Hematopoietic multipotent progenitor cell treated with erythropoietin and hydrocortisone succinate and interleukin-3 and kit ligand, for 4 days (in vitro differentiated cells): Measurements from ENCODE around the gene SETD1A.

Experiments
- DNase-seq: peaks from one replicate; pipeline ENCODE4 v3.0.0-alpha.2; 2015

SETD1A gene

DNA sequence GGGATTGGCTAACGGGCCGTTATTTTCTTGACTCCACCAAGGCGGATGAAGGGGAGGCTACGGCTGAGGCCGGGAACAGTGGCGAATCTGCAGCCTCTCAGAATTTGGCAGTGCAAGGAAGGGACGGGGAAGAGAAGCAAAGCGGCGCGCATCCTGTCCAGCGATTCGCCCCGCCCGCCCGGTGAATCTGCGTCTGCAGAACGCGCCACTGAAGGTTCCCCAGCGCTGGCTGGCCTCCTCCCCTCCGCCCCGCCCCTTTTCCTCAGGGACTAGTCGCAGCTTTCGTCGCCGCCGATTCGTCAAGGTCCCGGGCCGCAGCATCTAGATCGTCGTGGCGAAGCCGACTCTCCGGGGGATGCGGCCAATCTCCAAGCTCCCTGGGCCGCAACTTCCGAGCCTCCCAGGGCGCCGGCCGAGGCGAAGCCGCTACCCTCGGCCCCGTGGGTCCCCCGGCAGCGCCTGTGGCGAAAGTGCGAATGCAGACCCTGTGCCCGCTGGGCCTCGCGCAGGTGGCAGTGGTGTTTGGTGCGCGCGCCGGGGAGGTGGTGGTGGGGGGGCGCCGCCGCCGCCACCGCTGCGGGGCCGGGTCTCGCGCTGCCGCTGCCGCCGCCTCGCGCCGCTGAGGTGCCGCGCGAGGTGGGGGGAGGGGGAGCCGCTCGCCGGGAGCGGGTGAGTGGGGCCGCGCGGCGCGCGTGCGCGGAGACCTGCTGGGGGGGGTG lies at the start of gene SETD1A:
Gene SETD1A, plus strand, starts transcription at position 299 of the 719 bp plus-strand sequence. CDS start 978 bp downstream, outside the sequence.
- peak; percentile 99 for DNase-seq

DNA sequence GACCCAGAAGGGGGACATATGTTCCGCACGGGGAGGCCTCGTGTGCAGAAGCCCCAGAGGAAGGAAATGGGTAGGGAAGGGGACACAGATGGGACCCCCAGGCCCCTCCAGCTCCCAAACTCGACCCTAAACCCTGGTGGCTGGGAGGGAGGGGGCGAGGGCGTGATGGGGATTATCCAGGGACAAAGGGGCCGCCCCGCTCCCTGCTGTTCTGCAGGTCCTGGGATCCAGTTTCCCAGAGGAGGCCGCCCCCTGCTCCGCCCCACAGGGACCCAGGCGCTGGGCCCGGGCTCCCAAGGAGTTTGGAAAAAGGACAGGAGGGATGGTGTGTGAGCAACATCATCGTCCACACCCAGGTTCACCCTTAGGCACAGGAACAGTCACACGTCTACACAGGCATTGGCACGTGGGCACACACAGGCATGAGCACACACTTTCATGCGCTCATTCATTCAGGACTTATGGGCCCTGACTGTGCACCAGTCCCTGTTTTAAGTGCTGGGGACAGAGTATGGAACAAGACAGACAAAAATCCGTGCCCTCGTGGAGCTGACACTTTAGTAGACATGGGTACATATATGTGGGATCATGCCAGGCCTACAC lies 47.0 kb upstream of the SETD1A start:
- no peak for DNase-seq

DNA sequence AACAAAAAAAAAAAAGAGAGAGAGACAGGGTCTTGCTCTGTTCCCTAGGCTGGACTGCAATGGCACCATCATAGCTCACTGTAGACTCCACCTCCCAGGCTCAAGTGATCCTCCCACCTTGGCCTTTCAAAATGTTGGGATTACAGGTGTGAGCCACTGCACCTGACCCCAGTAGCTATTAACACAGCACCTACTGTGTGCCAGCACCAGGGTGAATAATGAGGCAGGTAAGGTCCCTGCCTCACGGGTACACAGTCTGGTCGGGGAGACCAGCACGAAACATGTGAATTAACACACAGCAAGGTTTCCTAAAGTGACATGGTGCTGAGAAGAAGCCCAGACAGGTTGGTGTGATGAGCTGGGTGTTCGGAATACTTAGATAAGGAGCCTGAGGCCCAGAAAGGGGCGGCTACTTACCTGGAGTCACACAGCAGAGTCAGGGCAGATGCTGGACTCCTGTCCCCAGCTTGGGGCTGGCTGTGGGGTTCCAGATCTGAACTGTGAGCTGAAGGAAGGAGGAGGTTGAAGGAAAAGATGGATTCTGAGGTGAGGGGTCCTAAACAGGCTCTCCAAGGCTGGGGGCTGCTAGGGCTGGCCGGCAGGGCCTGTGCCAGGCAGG lies 44.7 kb upstream of the SETD1A start:
- no peak for DNase-seq

DNA sequence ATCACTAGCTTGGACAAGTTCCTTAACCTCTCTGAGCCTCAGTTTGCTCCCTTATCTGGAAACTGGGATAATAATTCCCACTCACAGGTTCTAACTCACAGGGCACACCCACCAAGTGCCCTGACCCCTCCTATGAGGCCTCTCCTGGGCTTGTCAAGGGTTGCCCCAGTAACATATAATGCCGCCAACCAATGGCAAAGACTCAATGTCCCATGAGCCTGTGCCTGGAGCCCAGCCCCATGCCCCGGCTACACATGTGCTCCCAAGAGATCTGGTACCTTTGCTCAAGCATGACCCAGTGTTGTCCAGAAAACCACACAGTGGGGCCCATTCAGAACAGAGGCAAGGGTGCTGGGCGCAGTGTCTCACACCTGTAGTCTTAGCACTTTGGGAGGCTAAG lies 42.7 kb upstream of the SETD1A start:
- no peak for DNase-seq

DNA sequence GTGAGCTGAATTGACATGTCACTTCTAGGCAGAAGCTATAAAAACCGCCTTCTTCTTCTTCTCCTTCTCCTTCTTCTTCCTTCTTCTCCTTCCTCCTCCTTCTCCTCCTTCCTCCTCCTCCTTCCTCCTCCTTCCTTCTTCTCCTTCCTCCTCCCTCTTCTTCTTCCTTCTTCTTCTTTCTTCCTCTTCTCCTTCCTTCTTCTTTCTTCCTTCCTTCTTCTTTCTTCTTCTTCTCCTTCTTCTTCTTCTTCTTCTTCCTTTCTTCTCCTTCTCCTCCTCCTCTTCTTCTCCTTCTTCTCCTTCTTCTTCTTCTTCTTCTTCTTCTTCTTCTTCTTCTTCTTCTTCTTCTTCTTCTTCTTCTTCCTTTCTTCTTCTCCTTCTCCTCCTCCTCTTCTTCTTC lies 38.9 kb upstream of the SETD1A start:
- no peak for DNase-seq

DNA sequence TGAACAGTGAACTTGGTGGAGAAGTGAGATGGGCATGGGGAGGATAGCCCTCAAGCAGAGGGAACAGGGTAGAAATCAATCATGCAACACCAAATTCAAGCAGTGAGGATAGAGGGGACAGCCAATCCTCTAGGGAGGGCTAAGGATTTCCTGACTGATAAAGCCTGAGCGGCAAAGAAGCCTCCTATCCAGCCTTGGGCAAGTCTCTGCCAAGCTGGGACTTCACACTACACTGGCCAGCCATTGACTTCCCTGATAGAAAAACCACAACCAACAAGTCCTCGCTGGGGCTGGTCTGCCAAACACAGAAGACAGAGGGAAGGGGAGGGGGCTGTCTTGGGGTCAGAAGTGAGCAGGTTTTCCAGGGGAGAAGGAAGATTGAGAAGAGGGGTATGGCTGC lies 36.7 kb upstream of the SETD1A start:
- DNase-seq = peak; percentile 68

DNA sequence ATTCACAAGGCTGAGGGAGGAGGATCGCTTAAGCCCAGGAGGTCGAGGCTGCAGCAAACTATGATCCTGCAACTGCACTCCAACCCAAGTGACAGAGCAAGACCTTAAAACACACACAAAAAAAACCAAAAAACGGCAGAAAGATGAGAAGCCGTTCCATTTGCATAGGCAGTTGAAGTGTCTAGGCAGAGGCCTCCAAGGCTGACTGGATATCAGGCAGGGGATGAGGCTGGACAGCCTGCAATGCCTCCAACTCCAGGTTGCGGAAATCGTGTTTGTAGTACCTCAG lies 36.2 kb upstream of the SETD1A start:
- DNase-seq = no peak

DNA sequence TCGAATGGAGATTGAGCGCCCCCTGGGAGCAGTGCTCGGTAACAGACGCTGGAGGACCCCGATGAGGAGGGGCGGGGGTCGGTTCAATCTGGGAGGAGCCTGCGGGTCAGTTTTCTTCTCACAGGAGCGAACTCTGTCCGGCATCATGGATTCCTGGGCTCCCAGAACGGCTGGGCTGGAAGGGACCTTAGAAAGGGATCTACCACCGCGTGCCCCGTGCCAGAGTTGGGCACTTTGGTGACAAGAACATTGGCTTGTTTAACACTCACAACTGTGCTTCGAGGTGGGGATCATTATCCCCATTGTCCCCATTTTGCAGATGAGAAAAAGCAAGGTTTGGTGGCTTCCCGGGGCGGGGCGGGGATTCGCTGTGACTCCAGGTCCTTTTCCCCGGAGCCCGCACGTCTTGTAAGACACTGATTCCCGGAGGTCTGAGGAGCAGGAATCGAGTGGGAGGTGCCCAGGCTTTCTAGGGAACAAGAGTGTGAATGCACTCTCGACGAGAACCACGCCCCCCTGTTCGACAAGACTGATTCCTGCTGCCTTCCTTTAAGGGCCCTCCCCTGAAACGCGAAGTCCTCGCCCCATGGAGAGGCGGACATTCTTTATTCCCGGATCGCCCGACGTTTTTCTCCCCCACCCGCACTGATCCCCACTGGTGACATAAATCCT lies 35.7 kb upstream of the SETD1A start:
- peak; percentile 96 for DNase-seq

DNA sequence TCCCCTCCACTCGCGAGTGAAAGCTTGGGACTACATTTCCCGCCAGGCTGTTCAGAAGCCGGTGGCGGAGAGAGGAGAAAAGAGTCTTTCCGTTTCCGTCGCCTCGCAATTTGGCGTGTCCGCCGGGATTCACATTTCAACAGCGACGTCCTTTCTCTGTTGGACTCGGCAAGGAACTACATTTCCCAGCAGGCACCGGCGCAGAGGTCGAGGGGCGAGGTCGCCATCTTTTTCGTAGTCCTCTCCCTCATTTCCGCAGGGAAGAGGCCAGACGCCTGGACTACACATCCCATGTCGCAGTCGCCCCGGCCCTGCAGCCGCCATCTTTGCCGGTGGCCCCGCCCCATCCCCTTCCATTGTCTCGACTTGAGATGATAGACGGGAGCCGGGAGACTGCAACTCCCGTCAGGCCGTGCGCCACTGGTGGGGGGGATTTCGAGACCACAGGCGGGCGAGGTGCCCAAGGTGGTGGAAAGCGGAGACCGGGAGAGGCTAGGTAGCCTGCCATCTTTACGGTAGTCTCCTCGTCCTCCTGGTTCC lies 35.1 kb upstream of the SETD1A start:
- peak; percentile 100 for DNase-seq

DNA sequence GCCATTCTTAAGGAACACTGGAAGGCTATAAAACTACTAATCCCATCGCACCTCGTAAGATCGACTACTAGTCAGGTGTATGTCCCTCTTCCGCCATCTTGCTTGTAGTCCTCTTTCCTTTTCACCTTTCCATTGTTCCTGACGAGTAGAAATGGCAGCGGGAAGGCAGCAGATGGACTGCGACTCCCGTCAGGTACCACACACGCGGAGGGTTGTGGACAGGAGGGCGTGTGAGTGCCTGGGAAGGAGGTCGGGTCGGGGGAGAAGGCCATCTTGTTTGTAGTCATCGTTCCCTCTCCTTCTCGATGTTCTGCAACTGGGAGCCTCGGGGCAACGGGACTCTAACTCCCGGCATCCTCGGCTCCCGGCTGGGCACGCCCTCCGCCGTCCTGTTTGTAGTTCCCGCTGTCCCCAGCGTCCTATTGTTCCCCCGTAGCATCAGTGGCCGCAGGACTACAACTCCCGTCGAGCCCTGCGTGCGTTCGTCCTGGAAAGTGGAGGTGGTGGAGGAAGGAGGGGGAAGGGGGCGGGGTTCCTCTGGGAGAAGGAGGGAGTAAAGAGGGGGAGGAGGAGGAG lies 34.5 kb upstream of the SETD1A start:
- DNase-seq = peak; percentile 100

DNA sequence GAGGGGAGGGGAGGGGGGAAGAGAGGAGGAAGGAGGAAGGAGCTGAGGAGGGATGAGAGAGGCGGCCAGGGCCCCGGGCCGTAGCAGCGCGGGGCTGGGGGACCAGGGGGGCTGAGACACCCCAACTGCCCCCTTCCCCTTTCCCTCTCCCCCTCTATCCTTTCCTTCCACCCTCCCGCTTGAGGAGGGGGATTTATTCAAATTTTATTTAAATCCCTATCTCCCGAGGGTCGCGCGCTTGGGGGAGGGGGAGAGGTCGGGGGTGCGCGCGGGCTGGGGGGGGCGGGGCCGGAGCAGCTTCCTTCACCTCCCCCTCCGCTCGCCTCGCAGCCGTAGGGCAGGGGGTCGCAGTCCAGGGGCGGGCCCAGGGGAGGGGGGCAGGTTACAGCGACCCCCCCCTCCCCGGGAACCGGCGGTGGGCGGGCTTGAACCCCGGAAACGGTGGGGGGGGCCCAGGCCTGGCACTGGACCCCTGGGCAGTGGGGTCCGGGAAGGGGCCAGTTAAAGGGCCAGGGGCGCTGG lies 33.9 kb upstream of the SETD1A start, which contains the start of gene FBXL19:
Gene FBXL19, plus strand, starts transcription at position 19 of the 522 bp plus-strand sequence. CDS start 2,183 bp downstream, outside the sequence.
- no peak for DNase-seq

DNA sequence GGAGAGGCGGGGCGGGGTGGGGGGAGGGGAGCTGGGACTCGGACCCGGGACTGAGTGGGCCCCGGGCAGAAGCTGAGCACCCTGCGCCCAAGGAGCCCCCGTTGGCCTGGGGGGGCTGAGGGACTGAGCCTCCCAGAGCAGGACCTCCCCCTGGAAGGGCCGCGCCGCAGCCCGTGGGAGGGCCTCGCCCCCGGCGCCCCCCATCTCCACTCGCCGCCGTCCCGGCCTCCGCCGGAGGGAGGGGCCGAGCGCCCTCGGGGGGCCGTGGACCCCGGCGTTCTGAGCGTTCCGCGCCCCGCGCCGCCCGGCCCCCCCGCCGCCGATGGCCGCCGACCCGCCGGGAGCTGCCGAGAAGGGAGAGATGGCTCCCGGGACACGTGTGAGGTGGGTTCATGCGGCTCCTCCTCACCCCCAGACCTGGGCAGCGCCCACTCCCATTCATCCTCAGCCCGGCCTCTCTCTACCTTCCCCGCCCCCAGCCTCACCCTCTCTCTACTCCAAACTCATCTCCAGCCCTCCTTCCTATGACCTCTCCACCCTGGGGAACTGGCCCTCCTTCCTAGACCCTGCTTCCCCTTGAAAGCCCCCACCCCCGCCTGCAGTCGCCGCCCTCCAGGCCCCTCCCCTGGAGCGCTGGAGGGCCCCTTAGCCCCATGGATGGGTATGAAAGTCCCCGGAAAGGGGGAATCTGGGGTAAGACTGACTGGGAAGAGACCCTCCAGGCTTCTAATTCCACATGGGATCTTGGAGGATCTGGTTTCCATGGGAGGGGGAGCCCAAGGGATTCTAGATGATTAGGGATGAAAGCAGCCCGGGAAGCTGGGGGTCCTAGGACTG lies 33.3 kb upstream of the SETD1A start:
- DNase-seq = peak; percentile 41

DNA sequence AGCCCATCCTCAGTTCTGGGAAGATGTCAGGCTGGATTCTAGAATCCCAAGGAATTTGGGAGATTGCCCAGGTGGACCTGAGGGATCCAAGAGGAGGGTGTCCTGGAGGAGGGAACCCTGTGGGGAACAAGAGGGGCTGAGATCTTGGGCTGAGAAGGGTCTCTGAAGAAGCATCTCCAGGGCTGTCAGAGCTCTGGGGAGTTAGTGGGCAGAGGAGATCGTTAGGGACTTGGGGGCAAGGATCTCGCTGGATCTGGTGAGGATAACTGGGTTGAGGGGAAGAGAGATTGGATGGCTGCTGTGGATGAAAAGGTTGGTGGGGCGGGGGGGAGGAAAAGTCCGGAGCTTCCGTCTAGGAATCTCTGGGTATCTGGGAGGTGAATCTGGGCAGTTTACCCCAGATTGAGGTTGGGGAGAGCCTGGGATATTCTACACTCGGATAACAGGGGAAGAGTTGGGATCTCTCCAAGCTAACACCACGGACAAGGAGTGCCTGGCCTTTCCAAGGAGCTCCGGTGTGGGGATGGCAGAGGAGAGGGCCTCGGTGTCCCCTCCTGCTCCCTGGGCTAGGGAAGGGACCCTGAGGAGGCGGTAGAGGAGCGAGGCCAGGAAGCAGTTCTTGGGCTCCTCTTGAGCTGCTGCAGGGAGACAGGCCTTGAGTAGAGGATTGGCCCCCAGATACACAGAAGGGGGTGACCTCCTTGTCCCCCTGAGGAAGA lies 32.5 kb upstream of the SETD1A start:
- no peak for DNase-seq

DNA sequence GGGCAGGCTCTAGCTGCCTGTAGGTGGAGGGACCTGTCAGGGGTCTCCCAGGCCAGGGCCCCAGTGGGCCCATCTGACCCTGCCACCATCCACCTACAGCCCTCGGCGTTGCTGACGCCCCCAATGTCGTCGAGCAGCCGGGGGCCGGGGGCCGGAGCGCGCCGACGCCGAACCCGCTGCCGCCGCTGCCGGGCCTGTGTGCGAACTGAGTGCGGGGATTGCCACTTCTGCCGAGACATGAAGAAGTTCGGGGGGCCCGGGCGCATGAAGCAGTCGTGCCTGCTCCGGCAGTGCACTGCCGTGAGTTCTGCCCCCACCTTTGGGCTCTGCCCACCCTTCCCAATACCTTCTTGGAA lies 31.9 kb upstream of the SETD1A start:
- no peak for DNase-seq

DNA sequence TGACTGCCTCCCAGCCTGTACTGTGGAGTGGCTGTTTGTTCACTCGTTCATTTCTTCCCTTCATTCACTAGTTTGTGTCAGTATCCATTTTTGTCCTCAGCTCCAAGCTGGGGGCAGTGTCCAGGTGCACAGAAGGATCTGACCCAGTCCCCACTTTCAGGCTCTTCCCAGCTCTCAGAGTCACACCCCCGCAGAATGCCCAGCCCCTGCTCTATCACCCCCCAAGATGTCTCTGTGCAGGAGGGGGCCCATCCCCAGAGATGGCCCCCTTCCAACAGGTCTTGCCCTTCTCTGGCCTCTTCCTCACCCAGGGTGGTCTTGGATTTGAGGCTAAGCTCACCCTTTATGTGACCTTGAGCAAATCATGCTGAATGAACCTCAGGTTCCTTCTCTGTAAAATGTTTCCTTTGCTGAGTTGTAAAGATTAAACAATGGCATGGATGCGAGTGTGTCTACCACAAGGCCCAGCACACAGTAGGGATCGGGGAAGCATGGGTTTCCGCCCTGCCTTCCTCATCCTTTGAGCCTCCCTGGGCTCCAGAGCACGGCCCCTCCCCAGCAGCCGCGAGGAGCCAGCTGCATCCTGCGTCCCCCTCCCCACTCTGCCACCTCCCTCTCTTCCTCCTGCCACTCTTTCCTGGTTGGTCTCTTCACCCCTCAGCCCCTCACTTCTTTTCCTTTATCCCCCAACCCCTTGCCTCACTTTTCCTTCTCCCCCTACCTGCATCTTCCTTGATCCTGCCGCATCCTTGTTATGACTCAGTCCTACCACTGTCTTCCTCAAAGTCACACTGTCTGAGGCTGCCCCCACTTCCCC lies 31.4 kb upstream of the SETD1A start:
- no peak for DNase-seq

DNA sequence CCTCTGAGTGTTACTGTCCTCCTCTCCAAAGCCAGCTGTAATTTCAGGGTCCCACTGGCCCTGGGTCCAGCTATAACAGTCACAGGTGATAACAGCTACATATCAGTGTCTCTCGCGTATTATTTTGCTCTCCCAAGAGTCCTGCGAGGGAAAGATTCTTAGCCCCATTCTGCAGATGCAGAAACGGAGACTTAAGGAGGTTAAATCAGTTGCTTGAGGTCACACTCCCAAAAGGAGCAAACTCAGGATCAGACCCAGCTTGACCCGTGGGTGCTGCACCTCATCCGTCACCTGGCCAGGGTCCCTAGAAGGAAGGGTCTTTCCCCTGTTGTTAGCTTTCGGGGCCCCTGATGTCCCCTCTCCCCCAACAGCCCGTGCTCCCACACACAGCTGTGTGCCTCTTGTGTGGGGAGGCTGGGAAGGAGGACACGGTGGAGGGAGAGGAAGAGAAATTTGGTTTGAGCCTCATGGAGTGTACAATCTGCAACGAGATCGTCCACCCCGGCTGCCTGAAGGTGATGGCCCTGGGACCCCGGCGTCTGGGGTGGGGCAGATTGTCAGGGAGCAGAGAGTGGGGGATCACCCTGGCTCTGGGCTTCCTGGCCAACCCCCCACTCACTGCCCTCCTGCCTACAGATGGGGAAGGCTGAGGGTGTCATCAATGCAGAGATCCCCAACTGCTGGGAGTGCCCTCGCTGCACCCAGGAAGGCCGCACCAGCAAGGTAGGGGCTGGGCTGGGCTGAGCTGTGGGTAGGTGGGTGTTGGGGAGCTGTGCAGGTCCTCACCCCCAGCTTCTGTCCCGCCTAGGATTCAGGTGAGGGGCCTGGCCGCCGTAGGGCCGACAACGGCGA lies 30.4 kb upstream of the SETD1A start:
- no peak for DNase-seq

DNA sequence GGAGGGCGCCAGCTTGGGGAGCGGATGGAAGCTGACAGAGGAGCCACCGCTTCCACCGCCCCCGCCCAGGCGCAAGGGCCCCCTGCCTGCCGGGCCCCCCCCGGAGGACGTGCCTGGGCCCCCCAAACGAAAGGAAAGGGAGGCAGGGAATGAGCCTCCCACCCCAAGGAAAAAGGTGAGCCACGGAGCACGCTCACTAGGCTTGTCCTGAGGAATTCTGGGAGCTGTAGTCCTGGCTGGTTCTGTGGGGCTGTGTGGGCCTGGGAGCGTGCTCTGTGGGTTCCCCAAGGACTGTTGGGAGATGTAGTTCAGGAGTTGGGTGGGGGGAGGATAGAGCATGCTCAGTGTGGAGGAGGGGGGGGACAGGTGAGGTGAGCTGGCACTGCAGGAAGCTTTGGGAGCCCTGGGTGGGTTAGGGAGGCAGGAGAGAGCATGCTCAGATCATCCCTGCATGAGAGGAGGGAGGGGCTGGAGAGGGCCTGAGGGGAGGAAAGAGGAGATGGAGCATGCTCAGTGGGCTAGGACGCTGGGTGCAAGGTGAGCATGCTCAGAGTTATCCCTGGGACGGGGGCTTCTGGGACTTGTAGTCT lies 29.7 kb upstream of the SETD1A start:
- peak; percentile 78 for DNase-seq

DNA sequence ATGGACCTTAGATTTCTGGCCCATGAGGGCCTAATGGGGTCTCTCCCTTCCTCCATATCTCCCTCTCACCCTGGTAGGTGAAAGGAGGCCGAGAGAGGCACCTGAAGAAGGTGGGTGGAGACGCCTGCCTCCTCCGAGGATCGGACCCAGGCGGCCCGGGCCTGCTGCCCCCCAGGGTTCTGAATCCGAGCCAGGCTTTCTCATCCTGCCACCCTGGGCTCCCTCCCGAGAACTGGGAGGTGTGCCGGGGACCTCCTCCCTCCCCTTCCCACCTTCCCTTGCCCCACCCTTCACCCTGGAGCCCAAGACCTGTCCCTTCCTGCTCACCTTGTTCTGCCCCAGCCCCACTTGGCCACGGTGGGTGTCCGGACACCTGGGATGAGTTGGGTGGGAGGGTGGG lies 29.2 kb upstream of the SETD1A start:
- no peak for DNase-seq

DNA sequence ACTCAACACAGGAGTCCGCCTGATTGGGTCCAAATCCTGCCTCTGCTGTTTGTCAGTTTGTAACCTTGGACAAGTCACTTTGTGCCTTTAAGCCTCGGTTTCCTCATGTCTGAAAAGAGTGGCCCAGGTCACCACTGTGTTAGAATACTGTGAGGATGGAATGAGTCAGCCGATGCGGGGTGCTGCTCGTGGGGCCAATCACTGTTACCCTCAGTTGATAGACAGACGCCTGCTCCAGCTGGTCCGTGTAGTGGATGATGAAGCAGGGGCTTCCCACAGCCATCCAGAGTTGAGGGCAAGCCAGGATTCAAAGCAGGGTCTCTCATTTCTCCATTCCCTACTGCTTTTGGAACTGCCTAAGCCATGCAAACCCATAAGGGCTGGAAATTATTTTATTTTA lies 28.4 kb upstream of the SETD1A start:
- no peak for DNase-seq
